Activated CD4-positive, CD25-positive, alpha-beta regulatory T cell treated with anti-CD3 and anti-CD28 coated beads, Interleukin-2, amount 50 U/mL, for 24 hours (primary cell): ENCODE data around the gene RBM20.
"Not testable (repeated sequence)": the region's sequence is repeated elsewhere in the genome, so short reads cannot be mapped to it uniquely, and the experiment has no call there.

Source experiments
- ATAC-seq, 2 donors: fragments of 150-1000 bp; cut with Tn5 transposase; one replicate each; pipeline ENCODE4 v1.10.0; 2021; ENCODE audit warnings: mild to moderate bottlenecking in 1 of 2, moderate library complexity in 1 of 2

RBM20 gene

DNA sequence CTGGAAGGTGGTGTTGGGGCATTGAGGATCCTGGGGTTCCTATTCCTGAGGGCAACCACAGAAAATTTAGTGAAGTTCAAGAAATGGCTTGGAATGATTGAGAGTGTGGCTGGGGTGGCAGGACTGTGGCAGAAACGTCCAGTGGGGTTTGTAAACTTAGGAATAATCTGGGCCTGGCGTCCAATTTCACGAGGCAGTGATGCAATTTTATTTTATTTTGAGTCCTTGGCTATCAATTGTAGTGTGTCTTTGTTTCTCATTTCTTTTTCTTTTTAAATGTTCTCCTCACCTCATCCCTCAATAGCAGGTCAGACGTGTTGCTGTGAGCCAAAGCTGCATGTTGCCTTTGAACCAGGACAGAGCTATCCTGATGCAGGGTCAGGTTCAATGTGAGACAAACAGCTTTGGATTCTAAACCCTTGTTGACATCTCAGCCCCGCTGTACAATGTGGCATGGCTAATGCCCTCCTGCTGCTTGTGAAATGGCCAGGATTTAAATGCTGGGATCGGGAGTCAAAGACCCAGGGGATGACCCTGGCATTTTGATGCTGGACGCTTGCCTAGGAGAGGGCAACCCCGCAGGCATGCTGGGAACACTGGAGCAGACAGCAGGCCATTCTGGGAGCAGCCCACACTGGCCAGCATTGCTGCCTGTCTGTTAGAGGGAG lies 64.8 kb downstream of the RBM20 start:
- no peak for ATAC-seq

DNA sequence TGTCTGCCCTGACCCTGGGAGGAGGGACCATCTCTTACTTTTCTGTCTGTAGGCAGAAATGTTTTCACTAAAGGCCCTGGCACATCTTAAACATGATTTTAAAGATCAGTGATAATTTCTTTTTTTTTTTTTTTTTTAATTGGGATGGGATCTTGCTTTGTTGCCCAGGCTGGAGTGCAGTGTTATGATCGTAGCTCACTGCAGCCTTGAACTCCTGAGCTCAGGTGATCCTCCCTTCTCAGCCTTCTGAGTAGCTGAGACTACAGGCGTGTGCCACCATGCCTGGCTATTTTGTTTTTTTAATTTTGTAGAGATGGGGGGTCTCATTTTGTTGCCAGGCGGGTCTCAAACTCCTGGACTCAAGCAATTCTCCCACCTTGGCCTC lies 65.3 kb downstream of the RBM20 start:
- ATAC-seq = no peak

DNA sequence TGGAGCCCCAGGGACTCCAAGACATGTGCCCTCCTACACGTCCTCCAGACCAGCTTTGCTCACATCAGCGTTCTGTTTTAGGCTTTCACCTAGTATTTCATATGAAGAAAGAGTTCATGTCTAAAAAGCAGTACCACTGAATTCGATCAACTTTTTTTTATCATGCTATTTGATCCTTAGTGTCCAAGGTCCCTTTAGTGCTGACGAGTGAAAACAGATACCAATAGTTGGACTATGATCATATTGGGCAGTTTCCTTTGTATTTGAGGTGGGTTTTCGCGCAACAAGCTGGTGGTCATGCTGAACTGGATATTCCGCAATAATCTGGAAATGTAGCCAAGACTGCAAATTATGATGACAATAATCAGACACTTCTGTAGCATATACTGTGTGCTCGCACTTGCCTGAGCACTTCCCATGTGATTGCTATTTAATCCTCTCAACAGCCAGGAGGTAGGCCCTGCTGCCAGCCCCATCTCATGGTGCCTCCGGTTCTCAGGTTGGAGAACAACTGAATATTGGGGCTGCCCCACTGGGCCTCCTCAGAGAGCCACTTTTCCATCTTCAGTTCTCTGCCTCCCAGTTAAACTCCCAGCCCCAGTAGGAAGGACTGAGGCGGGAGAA lies 65.9 kb downstream of the RBM20 start:
- ATAC-seq = no peak

DNA sequence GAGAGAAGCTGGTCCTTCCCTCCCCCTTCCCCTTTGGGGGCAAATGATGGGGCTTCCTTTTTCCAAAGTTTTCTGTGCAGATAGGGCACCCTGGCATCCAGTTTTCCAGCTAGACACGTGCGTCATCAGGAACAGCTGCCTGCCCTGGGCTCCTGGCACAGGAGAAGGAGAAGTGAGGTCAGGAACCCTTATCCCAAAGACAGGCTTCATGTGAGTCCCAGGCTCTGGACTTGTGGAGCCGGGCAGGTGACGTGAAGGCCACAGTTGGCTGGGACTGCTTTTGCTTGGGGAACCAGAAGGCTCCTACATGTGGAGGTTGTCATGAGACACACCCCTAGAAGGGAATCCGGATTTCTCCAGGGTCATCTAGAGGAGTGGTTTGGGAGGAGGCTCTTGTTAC lies 66.5 kb downstream of the RBM20 start:
- ATAC-seq = no peak

DNA sequence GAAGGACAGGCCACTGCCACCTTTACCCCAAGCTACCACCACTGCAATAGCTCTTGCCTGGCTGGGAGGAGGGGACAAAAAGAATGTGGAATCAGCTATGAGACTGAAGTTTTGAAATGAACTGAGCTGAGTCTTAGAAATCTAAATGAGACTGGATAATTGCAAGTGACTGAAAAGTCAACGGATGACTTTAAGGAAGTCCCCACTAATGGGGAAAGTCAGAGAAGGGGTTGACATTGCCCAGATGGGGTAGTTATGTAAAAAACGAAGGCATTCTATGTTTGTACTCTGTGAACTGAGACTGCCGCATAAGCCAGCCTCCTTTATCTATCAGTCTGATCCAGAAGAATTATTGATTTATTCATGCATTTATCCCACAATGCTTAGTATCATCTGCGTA lies 67.2 kb downstream of the RBM20 start:
- ATAC-seq = peak in 1 of 2 donors; percentile 27

DNA sequence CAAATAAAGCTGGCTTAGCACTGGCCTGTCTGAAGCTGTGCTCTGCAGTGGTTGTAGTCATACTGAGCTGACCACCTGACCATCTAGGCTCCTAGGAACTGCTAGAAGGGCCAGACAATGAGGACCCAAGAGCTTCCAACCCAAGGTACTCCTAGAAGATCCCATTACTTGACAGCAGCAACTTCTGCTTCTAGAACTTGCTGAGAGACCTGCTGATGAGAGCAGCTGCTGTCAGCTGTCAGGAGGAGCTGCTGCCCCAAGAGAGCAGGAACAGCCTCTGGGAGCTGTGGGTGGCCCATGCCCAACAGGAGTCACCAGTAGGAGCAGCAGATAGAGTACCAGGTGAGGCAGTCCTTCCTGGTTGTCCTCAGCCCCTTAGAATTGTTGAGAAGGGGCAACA lies 70.2 kb downstream of the RBM20 start:
- ATAC-seq = no peak

DNA sequence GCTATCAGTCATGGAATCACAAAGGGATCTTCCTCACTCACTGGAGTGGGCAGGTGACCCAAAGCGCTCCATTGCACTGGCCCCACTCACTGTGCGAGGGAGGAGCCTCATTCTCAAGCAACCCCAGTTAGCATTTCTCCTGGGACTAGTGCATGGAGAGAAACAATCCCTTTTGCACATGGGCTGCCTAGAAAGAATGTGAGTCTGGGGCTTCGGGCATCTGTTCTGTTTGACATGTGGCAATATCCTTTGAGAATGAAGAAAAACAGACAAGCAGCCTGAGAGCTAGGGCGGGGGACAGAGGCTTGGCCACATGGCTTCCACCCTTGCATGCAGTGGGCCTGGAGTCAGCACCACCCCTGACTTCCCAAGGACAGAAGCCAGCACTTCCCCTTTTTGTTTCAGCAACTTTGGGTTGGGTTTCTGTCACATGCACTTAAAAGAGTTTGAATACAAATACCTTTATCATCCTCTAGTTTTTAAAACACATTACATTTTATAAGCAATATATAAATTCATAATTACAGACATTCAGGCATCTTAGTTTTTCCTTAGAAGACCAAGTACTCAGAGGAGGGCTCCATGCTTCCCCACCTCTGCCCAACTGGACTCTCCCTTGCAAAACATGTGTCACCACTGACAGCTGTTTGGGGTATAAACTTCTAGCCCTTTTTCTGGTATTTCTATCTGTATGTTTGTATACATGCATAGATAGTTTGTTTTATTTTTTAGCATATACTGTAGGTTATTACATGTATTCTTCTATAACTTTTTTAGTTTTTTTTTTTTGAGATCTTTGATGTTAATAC lies 73.8 kb downstream of the RBM20 start:
- no peak for ATAC-seq

DNA sequence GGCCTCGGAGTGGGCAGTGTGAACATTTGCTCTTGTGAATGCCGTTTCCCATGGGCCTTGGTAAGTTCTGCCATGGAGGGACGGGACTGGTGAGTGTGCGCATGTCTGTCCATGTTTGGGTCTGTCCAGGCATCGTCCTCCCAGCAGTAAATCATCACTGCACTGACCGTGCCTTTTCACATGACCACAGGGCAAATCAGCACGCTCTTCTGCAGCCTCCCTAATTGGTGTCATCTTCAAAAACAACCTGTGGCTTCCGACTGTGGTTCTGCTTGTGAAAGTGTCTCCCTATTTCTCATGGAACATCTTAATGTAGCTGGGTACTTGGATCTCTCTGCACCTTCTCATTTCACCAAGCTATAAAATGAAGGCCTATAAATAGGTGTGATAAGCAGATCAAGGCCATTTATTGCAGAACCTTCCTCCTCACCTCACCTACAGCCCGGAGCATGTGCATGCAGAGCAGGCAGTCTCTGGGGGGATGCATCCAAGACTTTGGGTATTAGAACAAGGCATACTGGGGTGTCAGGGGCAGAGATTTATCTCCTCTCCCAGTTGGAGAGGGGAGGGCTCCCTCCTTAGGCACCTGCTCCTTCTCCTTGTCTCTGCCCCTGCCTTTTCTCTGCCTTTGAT lies 77.4 kb downstream of the RBM20 start:
- ATAC-seq = no peak

DNA sequence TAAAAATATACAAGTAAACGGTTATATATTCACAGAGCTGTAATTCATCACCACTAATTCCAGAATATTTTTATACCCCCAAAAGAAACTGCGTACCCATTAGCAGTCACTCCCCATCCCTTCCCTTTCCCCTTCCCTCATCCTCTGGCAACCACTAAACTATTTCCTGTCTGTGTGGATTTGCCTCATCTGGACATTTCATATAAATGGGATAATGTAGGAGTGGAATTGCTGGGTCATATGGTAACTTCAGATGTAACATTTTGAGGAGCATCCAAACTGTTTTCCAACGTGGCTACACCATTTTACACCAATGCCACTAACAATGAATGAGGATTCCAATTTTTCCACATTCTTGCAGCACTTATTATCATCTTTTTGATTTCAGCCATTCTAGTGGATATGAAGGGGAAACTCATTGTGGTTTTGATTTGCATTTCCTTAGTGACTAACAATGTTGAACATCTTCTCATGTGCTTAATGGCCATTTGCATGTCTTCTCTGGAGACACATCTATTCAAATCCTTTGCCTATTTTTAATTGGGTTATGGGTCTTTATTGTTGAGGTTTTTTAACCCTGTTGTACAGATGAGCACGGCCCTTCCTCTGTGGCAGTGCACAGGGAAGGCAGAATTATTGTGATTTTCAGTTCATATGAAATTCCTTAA lies 79.2 kb downstream of the RBM20 start:
- ATAC-seq = peak; percentile 52 to 60

DNA sequence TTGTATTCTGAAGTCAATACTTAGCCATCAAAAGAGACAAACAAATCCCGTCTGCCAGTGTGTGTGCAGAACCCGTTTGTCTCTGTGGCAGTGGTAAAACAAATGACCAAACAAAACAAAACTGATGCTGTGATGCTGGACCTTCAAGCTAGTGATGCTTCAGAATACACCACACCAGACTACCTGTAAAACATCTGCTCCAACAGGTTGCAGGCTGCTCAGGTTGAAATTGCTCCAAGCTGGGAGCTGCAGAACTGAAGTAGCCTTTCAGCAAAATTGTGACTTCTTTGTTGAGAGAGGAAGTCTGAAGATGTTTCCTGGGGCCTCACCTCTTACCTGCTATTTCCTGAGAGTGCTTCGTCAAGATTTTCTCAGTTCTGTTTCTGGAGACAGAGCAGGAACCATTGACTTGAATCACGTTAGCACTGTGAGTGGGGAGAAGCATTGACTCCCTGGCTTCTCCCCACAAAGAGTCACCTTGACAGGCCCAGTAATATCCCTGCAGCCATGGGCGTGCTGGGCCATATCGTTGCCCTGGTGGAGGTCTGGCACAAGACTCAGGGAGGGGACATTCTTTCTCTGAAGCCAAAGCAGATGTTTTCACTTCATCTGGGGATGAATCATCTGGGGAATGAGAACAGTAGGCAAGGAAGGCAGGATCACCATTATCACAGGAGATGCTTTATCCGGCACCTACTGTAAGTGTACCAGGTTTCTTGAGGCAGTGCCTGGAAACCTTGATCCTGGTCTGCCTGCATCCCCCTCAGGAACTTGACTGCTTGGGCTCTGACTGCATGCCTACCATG lies 80.2 kb downstream of the RBM20 start:
- ATAC-seq = peak; percentile 53 to 56

DNA sequence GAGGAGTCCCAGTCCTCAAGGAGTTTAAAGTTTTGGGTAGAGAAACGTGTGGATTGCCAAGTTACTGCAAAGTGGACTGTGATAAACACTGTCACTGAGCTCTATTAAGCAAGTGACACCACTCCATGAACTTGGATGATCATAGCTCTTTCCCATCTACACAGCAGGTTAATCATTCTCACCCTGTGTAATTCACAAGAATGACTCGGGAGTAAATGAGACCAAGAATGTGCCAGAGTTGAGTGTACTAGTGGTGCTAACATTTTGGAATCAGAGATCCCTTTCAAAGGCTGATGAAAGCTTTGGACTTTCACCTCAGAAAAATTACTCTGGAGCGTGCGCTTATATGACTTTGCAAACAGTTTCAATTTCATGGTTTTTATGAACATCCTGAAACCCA lies 80.8 kb downstream of the RBM20 start:
- no peak for ATAC-seq

DNA sequence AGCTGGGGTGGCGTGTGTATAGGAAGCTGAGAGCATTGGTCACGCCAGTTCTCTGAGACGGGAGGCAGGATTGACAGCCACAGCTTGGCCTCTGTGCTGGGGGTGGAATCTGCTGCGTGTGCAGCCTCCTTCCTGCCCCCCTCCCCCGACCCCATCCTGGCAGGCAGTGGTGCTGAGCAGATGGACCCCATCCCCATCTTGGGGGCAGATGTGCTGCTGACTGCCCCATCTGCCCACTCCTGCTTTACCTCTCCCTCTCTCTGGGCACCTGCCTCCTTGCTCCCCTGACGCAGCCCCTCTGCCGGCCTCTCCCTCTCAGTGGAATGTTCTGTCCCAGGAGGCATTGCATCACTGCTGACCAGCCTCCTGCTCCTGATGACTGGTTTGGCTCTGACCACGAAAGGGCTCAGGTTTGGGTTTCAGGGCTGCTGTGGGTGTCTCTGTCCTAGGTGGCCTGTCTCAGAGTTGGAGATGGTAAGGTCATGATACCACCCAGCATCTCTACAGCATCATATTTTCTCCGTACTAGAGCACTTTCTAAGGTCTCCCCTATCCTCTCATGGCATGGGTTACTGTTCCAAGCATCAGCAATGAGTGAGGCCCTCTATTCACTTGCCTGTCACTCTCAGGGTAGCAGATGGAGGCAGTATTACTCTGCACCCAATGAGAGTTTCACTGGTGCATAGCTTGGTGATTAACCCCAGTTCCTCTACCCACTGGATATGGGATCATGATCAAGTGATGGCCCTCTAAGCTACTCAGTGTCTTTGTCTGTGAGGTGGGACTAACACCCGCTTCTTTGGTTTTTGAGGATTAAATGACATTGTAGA lies 81.9 kb downstream of the RBM20 start:
- ATAC-seq = no peak

DNA sequence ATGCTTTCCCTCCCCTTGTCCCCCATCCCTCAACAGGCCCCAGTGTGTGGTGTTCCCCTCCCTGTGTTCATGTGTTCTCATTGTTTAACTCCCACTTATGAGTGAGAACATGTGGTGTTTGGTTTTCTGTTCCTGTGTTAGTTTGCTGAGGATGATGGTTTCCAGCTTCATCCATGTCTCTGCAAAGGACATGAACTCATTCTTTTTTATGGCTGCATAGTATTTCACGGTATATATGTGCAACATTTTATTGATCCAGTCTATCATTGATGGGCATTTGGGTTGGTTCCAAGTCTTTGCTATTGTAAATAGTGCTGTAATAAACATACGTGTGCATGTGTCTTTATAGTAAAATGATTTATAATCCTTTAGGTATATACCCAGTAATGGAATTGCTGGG lies 83.6 kb downstream of the RBM20 start:
- ATAC-seq = not testable (repeated sequence)

DNA sequence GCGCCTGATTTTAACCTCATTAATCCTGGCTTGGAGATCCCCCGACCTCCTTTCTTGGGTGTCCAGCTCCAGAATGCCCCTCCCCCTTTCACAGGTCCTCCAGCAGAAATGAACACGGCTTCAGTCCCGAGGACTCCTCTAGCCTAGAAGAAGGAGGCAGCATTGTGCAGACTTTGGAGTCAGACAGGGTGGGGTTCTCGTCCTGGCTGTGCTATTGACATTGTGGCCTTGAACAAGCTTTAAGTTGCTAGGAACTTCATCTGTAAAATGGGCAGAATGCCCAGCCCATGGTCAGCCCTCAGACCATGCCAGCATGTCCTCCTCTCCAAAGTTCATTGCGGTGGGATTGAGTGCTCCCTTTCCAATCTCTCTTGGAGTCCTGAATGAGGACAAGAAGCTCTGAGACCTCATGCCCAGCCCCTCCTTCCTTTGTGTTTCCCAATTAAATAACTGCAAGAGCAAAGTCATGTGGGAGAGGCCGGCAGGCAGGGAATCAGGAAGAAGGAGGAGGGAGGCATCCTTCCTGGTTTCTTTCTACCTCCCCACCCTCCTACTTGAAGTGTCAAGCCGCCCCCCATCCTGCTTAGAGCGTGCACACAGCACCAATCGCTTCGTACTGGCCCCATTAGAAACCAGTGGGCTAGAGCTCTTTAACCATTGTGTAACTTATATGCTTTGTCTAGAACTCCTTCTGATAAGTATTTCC lies 86.4 kb downstream of the RBM20 start:
- ATAC-seq = no peak

DNA sequence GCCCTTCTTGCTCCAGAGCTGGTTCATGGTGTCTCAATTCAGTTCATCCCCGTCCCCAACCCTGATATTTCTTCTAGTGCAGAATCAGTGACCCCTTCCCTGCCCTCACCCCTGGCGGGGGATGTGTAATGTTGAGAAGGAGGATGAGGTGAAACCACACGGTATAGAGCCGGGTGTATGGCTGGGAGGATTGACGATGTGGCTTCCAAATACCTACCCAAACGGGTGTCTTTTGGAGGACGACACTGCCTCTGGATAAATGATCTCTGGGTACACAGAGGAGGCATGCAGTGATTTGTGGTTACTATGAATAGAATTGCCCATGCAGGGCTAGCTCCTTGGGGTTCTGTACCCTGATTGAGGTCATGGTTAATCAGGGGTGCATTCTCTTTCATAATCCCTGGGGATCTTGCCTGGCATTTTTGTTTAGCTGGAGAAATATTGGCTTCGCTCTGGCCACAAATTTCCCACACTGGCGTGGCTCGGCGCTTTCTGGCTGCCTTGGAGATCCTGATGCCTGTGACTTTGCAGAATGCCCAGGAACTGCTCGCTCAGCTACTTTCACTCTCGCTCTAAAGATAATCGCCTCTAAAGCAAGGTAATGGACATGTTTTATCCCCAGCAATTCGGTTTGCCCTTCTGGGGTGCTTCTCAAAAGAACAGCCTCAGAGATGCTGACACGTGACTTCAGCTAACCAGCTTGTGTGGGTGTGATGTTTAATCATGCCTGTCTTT lies 89.2 kb downstream of the RBM20 start:
- ATAC-seq = peak in 1 of 2 donors; percentile 32

DNA sequence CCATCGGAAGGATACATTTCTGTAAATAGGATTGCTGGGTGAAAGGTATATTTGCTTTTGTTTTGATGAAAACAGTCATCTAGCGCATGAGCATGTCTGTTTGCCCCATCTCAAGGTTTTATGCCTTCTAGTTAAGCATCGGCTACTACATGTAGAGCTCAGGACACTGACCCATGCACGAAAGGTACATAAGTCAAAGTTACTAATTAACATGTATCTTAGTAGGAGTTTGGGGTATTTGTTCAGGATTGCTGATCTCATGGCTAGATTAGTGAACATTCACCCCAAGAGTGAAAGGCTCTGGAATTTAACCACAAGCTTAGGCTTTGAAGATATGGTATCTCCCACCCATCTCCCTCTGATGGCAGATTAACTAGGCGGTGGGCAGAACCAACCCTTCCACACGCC lies 91.5 kb downstream of the RBM20 start:
- no peak for ATAC-seq

DNA sequence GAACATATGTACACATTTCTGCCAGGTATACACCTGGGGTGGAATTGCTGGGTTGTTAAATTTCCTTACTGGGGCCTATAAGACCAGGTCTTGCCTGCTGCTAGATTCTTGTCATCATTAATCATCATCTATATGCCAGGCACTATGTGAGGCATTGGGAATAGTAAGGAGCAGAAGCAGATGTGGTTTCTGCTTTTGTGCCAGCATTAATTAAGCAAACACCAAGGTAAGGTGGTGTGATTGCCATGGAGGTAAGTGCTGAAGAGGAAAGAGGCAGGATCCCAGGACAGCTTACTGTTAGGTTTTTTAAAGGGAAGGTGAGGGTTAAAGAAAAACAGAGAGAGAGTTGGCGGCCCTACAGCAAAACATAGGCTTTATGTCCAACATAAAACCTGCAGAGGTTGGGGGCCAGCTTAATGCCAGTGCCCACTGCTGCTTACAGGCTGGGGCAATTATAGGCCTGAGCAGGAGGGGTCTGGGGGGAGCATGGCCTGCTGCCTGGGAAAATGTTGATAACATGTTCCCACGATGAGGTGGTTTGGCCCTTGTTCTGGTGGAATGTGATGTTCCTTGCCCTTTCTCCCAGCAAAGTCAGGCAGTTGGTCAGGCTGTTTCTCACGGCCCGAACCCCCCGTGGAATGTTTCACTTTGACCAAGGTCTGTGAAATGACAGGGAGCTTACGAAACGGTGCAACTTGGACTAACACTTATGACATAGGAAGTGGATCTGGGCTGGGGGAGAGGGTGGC lies 93.9 kb downstream of the RBM20 start:
- ATAC-seq = no peak

DNA sequence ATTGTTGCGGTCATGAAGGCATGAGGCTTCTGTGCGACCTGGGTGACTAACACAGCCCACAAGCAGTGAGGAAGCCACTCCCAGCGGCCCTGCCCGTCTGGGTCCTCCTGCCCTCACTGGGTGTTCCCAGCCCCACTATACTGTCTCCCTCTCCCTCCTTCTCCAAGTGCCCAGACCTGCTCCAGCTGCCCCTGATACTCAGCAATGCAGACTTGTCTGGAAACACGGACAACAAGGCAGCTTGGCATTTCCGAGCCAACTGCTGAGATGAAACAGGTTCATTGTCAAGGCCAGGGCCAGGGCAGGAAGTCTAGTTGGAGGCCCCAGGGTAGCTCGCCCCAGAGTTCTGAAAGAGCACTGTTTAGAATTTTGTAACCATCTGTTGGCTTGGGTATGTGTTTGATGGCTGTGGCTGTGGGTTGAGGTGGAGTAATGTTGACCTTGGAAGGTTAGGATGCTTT lies 95.7 kb downstream of the RBM20 start:
- ATAC-seq = peak; percentile 20 to 48

DNA sequence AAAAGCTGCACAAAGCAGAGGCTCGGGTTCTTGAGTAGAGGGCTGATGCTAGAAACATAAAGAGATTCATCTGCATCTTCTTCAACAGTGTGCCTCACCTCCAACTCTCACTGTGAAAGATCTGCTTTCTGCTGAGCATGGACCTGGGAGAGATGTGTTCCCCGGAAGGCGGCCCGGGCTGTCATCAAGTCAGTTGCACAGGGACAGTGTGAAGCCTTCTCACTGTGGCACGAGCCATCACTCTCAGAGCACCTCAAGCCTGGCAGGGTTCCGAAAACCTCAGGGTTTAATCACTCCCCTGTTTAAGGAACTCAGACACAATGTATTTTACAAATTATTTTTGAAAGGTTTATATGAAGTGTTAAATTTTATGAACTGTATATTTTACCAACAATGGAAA lies 98.7 kb downstream of the RBM20 start:
- ATAC-seq = no peak
